ENCODE measurements around the gene LPP.

- no peak for TF ChIP-seq CTCF (IDR thresholded peaks at IDR 0.05)
- no peak for TF ChIP-seq POLR2A (IDR thresholded peaks at IDR 0.05)
These were observed 110.6 kb downstream of the LPP start for GRCh38 chr3:188264226-188265207.

Measured in Peyer's patch (tissue), 4 donors.